Psoas muscle (tissue), 8 donors: ENCODE measurements around the gene COX4I2. TPM values are rescaled to one million over a fixed set of nuclear protein-coding genes. Genes with fewer than 3 reads are reported as not detected.

Experiments used
- ATAC-seq, 4 donors: fragments of 200-7000 bp; cut with Tn5 transposase; one replicate each; pipeline ENCODE4 v1.9.1; 2020; ENCODE audit warnings: moderate library complexity in 3 of 4, mild to moderate bottlenecking in 2 of 4
- DNase-seq, 2 donors: peaks; one replicate each; pipeline ENCODE4 v3.0.0-alpha.2; 2020
- H3K27ac ChIP-seq: fragments of 200-600 bp; one replicate; pipeline ENCODE4 v1.8.0; 2022
- H3K27me3 ChIP-seq, 3 donors: fragments of 200-600 bp in 1 of 3; one replicate each; pipeline versions ENCODE4 v1.6.1 to v1.8.0; 2013 to 2022; ENCODE audit warnings: low read length in 2 of 3, mild to moderate bottlenecking in 2 of 3, moderate library complexity in 1 of 3; ENCODE audit not compliant: insufficient read depth in 3 of 3
- H3K36me3 ChIP-seq, 2 donors: fragments of 200-600 bp in 1 of 2; one replicate each; pipeline versions ENCODE4 v1.6.1 to v1.8.0; 2013 to 2022; ENCODE audit warnings: low read depth in 1 of 2, mild to moderate bottlenecking in 1 of 2, moderate library complexity in 1 of 2; ENCODE audit not compliant: insufficient read depth in 1 of 2
- H3K4me1 ChIP-seq: fragments of 200-600 bp; one replicate; pipeline ENCODE4 v1.8.0; 2022
- H3K4me3 ChIP-seq: fragments of 200-600 bp; one replicate; pipeline ENCODE4 v1.8.0; 2022; ENCODE audit warnings: mild to moderate bottlenecking
- H3K9me3 ChIP-seq: fragments of 200-600 bp; one replicate; pipeline ENCODE4 v1.8.0; 2022
- WGBS, 3 donors: extraction: QIAGEN DNeasy Blood & Tissue Kit; methylation state at CpG; one replicate each; pipeline versions ENCODE4 v1.1.6 to v1.1.7; 2013; 5-methylcytosine and 5-hydroxymethylcytosine counted together
- intact Hi-C, 2 donors: fragments of 100-400 bp; cut with DNase I; formaldehyde crosslinking; loops; one replicate each; pipeline versions ENCODE4 v1.11.0 to v1.14.2; 2022
- polyA plus RNA-seq, 3 donors: library from polyadenylated mRNA; stranded (reverse); fragments of 200-250 nt; gene quantifications; one replicate each; pipeline ENCODE4 v1.2.3, GENCODE V29; 2013
- total RNA-seq, 4 donors: library from RNA; stranded (reverse); fragmentation: NEBNext Ultra II Directional in 2 of 4; extraction: Animal tissue kit (Norgen Biotek cat#: 25700) in 2 of 4; gene quantifications; one replicate each; pipeline versions ENCODE4 v1.2.1 to v1.2.4, GENCODE V29; 2021 to 2023
- TF ChIP-seq, protein P1 (sequence below): fragments of 200-600 bp; IDR thresholded peaks from one replicate; pipeline ENCODE4 v1.8.0; 2022; ENCODE audit warnings: antibody characterized with exemption
- donor health status: healthy with polysubstance abuse.
- donor health status: DM: no; HTN: no; CAD: no; lungs with moderate emphysema.
- donor health status: Bipolar disorder and iron deficiency.
- donor health status: healthy.
- donor health status: DM: yes; HTN: yes; CAD: no.
- donor health status: DM: no; HTN: no; CAD: no.
- donor health status: DM: no; HTN: no; CAD: no.
- donor health status: DM: yes; HTN: yes; CAD: no.

Gene COX4I2
- total and polyA plus RNA-seq, 7 donors = 3.5 to 13.2 (median 7.0) TPM

DNA sequence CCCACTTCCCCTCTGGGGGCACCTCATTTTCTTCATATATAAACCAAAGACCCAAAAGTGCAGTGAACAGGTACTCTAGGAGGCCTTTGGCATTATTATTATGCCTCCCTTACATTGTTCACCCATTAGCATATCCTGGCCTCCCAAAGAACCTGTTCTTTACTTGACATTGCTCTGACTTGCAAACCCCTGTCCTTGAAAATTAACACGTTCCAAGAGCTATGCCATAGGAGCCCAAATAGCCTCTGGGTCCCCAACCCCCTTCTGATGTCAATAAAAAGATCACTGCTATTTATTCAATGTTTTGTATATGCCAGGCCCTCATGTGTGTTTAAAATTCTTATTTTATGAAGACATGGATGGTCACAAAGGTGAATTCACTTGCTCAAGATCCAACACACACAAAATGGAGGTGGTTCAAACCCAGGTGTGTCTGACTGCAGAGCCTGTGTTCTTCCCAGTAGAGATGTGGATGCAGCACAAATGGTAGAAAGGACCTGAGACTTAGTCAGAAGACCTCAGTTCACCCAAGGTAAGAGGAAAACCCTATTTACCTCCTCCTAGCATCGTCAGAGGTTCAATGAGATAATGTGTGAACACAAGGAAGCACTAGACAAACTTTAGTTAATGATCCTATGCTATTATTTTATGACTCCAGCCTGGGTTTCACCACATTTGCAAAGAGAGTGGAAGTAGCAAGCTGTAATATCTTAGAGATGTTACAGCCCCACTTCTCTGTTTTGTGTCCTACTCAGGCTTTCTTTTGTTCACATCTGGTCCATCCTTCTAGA, 48.3 kb downstream of the COX4I2 start:
- intact Hi-C loops = no loop called here
- H3K9me3 ChIP-seq = no peaks in the 10 kb centered on the region
- ATAC-seq (no peak), DNase-seq (no peak)
- peaks cover 8 to 22% of the 10 kb centered on the region in 2 donors for H3K36me3 ChIP-seq
- H3K27ac ChIP-seq = no peak overlapping the region
- no peak overlapping the region for H3K4me3 ChIP-seq
- TF ChIP-seq, protein P1, sequence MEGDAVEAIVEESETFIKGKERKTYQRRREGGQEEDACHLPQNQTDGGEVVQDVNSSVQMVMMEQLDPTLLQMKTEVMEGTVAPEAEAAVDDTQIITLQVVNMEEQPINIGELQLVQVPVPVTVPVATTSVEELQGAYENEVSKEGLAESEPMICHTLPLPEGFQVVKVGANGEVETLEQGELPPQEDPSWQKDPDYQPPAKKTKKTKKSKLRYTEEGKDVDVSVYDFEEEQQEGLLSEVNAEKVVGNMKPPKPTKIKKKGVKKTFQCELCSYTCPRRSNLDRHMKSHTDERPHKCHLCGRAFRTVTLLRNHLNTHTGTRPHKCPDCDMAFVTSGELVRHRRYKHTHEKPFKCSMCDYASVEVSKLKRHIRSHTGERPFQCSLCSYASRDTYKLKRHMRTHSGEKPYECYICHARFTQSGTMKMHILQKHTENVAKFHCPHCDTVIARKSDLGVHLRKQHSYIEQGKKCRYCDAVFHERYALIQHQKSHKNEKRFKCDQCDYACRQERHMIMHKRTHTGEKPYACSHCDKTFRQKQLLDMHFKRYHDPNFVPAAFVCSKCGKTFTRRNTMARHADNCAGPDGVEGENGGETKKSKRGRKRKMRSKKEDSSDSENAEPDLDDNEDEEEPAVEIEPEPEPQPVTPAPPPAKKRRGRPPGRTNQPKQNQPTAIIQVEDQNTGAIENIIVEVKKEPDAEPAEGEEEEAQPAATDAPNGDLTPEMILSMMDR = no peak
- peaks cover 39% of the 10 kb centered on the region for H3K4me1 ChIP-seq
- no peaks in the 10 kb centered on the region for H3K27me3 ChIP-seq
- WGBS, 3 donors = 94 to 100% (median 97%) methylated on average over 2 of the region's 2 CpGs

DNA sequence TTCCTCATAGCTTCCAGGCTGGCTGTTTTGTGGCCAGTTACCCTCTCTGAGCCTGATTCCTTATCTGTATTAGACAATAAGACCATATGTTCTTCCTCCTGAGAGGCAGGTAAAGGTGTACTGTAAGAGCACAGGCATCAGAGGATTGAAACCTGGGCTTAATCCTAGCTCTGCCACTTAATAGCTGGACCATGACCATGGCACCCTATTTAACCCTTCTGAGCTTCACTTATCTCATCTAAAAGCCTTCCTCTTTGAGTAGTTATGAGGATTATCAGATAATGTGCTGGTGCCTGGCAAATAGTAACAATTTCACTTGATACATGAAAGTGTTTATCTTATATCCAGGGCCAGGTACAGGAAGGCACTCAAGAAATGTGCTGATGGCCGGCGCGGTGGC, 50.1 kb downstream of the COX4I2 start:
- Histone ChIP-seq H3K27ac (no peak overlapping the region), H3K27me3 (no peaks in the 10 kb centered on the region), H3K9me3 (no peaks in the 10 kb centered on the region), H3K36me3 (peaks cover 8 to 22% of the 10 kb centered on the region in 2 donors), H3K4me1 (peaks cover 41% of the 10 kb centered on the region), H3K4me3 (no peak overlapping the region)
- TF ChIP-seq, protein P1 = no peak
- intact Hi-C loops = no loop called here
- DNase-seq (no peak), ATAC-seq (no peak)
- WGBS, 3 donors = 95 to 97% (median 96%) methylated on average over 3 of the region's 3 CpGs

DNA sequence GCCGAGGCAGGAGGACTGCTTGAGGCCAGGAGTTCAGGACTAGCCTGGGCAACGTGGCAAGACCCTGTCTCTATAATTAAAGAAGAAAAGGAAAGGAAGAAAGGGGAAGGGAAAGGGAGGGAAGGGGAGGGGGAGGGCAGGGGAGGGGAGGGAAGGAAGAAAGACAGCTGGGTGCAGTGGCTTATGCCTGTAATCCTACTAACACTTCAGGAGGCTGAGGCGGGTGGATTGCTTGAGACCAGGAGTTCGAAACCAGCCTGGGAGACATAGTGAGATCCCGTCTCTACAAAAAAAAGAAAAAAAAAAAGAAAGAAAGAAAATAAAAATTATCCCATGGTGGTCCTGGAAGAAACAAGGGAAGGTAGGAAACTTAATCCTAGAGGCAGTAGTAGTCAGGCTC, 51.4 kb downstream of the COX4I2 start:
- Histone ChIP-seq H3K9me3 (no peaks in the 10 kb centered on the region), H3K27ac (no peak overlapping the region), H3K36me3 (peaks cover 8 to 22% of the 10 kb centered on the region in 2 donors), H3K4me1 (peaks cover 47% of the 10 kb centered on the region), H3K4me3 (no peak overlapping the region), H3K27me3 (no peaks in the 10 kb centered on the region)
- TF ChIP-seq, protein P1 = no peak
- DNase-seq (no peak), ATAC-seq (no peak)
- intact Hi-C loops = no loop called here
- 83 to 94% (median 89%) methylated on average over 5 of the region's 5 CpGs for WGBS, 3 donors

DNA sequence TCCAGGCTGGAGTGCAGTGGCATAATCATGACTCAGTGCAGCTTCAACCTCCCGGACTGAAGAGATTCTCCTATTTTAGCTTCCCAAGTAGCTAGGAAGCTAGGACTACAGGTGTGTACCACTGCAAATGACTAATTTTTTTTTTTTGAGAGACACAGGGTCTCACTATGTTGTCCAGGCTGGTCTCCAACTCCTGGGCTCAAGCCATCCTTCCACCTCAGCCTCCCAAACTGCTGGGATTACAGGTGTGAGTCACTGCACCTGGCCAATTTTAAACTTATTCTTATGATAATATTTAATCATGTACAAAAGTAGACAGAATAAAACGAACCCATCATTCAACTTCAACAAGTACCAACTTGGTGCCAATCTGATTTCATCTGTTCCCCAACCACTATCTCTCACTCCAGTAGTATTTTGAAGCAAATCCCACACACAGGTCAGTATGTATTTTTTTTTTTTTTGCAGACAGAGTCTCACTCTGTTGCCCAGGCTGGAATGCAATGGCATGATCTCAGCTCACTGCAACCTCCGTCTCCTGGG, 52.5 kb downstream of the COX4I2 start:
- H3K4me1 ChIP-seq = peaks cover 49% of the 10 kb centered on the region
- no peak overlapping the region for H3K4me3 ChIP-seq
- H3K27me3 ChIP-seq = no peaks in the 10 kb centered on the region
- peaks cover 11 to 22% of the 10 kb centered on the region in 2 donors for H3K36me3 ChIP-seq
- DNase-seq = no peak
- 79 to 91% (median 91%) methylated on average over 3 of the region's 3 CpGs for WGBS, 3 donors
- intact Hi-C loops = no loop called here
- peak overlapping the region; percentile 19 for H3K27ac ChIP-seq
- no peak for ATAC-seq
- no peaks in the 10 kb centered on the region for H3K9me3 ChIP-seq
- TF ChIP-seq, protein P1 = no peak
